LNCAP (cell line): Measurements from ENCODE around the gene GTF2F1.

ENCODE experiments used
- TF ChIP-seq, protein P1 (sequence below): fragments of 450-650 bp; IDR thresholded peaks from 2 replicates; pipeline ENCODE4 v1.5.1; 2017; ENCODE audit warnings: mild to moderate bottlenecking

The GTF2F1 gene

DNA sequence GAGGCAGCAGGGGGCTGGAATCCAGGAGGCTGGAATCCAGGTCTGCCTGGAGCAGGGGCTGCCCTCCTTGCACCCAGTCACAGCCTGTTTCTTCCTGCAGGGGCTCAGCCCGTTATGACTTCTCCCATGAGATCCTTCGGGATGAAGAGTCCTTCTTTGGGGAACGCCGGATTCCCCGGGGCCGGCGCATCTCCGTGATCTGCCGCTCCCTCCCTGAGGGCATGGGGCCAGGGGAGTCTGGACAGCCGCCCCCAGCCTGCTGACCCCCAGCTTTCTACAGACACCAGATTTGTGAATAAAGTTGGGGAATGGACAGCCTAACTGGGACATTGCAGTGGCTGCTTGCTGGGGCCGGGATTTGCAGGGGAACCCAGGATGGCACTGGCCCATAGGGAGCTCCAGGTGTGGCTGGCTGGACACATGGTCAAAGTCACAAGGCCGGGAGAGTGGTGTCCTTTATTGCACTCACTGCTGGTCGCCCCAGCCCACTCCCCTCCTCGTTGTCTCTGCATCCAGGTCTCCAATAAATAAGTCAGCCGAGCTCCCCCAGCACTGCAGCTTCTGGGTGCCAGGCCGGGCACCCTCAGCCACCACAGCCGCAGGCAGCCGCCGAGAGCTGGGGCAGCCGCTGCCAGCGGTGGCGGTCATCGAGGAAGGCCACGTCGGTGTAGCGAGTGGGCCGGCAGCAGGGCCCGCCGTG is 18.1 kb downstream of the GTF2F1 start:
- TF ChIP-seq, protein P1, sequence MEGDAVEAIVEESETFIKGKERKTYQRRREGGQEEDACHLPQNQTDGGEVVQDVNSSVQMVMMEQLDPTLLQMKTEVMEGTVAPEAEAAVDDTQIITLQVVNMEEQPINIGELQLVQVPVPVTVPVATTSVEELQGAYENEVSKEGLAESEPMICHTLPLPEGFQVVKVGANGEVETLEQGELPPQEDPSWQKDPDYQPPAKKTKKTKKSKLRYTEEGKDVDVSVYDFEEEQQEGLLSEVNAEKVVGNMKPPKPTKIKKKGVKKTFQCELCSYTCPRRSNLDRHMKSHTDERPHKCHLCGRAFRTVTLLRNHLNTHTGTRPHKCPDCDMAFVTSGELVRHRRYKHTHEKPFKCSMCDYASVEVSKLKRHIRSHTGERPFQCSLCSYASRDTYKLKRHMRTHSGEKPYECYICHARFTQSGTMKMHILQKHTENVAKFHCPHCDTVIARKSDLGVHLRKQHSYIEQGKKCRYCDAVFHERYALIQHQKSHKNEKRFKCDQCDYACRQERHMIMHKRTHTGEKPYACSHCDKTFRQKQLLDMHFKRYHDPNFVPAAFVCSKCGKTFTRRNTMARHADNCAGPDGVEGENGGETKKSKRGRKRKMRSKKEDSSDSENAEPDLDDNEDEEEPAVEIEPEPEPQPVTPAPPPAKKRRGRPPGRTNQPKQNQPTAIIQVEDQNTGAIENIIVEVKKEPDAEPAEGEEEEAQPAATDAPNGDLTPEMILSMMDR: no peak

DNA sequence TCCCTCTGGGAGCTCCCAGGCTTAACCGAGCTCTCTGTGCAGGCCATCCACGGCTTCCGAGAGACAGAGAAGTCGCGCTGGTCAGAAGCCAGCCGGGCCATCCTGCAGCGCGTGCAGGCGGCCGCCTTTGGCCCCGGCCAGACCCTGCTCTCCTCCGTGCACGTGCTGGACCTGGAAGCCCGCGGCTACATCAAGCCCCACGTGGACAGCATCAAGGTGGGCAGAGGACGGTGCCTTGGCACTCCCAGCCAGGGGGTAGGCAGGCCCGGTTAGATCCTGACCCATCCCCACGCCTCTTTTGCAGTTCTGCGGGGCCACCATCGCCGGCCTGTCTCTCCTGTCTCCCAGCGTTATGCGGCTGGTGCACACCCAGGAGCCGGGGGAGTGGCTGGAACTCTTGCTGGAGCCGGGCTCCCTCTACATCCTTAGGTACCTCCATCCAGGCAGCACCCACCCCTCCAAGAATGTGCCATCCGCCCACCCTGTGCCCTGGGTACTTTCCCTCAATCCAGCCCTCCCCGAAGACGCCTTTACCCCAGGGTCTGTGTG is 18.7 kb downstream of the GTF2F1 start:
- TF ChIP-seq, protein P1: no peak

DNA sequence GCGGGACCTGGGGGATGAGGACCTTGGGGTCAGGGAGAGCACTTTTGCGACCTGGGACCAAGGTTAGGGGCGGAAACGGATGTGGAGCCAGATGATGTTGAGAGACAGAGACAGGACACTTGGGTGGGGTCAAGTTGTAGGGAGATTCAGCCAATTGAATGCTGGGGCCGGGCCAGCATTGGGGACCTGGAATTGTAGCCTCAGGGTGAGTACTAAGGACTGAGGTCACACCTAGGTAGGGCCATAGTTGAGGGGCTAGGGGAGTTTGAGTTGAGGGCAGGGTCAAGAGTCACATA is 19.2 kb downstream of the GTF2F1 start:
- TF ChIP-seq, protein P1: no peak

DNA sequence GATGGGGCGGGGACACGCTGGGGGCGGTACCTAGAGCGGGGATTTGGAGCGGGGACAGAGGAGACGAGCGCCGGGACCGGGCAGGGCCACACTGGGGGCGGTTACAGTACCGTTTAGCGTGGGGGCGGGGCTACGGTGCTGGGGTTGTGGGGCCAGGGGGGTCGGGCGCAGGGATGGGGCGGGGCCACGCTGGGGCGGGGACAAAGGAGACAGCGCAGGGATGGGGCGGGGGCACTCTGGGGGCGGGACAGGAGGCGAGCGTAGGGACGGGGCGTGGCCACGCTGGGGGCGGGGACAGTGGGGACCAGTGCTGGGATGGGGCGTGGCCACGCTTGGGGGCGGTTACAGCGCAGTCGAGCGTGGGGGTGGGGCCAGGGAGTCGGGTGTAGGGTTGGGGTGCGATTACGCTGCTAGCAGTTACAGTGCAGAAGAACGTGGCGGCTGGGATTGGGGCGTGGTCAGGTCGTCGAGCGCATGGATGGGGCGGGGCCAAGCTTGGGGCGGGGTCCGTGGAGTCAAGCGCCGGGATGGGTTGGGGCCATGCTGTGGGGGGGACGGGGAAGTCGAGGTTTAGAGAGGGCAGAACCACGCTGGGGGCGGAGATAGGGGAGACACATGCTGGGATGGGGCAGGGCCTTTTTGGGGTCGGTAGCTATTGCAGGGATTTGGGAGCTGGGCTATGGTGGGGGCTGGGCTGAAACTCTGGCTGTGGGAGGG is 19.7 kb downstream of the GTF2F1 start:
- TF ChIP-seq, protein P1: no peak

DNA sequence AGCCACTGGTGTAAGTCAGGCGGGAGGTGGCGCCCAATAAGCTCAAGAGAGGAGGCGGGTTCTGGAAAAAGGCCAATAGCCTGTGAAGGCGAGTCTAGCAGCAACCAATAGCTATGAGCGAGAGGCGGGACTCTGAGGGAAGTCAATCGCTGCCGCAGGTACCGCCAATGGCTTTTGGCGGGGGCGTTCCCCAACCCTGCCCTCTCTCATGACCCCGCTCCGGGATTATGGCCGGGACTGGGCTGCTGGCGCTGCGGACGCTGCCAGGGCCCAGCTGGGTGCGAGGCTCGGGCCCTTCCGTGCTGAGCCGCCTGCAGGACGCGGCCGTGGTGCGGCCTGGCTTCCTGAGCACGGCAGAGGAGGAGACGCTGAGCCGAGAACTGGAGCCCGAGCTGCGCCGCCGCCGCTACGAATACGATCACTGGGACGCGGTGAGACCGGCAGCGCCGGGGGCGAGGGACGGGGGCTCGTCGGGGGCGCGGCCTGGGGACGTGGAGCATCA is 20.3 kb downstream of the GTF2F1 start, which contains the start of gene ALKBH7:
TSS of gene ALKBH7 (plus strand) at position 201 of the 502 bp plus-strand sequence. CDS start at position 228, 27 bp downstream.
- TF ChIP-seq, protein P1: no peak

DNA sequence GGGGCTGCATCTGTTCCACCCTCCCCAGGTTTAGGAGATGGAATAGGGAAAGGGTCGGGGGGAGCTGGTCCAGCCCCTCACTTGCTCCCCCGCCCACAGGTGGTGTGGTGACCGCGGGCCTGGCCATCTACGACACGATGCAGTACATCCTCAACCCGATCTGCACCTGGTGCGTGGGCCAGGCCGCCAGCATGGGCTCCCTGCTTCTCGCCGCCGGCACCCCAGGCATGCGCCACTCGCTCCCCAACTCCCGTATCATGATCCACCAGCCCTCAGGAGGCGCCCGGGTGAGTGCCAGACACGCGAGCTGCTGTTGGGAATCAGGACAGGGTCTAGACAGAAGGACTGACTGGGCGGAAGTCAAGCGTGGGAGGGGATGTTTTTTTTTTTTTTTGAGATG is 28.6 kb downstream of the GTF2F1 start:
- TF ChIP-seq, protein P1: no peak

DNA sequence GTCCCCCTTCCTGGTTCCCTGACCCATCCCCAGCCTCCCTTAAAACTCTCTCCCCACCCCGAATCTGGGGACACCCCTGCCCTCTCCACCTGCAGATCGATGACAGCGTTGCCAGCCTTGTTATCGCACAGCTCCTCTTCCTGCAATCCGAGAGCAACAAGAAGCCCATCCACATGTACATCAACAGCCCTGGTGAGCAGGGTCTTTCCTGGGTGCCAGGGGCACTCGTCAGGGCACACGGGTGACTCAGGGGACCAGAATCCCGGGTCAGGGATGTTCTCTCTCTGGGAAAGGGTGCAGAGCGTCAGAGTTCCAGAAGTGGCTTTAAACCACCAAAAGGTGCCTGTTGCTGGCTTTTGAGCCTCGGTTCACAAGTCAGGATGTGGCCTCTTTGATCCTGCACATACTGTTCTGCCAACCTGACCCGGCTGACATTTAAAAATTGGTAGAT is 30.6 kb downstream of the GTF2F1 start:
- TF ChIP-seq, protein P1: no peak
